CD1c-positive myeloid dendritic cell (primary cell): Measurements from ENCODE around the gene GNG14.
A peak's percentile ranks its signal among the peaks of the same experiment; 100 is the strongest.
"Not testable (repeated sequence)": the region's sequence is repeated elsewhere in the genome, so short reads cannot be mapped to it uniquely, and the experiment has no call there.

Experiments
- DNase-seq: peaks from one replicate; pipeline ENCODE4 v3.0.0-alpha.2; 2016; ENCODE audit errors: extremely low spot score

Gene GNG14

DNA sequence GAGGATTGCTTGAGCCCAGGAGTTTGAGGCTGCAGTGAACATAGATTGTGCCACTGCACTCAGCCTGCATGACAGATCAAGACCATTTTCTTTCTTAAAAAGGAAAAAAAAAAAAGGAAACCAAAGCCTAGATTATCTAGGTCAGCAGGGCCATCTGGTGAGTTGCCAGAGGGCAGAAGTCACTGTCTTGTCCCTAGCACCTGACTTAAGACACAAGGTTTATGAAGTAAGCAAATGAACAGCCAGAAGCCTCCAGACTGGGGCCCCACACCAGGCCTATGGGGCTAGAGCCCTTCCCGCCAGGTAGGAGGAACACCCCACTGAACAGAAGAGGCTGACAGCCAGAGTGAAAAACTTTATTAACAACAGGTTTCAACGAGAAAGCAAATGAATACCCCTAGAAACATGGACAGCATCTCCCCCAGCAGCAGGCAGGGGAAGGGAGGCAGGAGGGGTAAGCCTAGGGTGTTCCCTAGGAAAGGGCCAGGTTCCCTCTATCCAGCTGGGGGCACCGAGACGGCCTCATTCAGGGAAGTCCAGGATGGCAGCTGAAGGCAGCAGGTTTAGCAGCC, 20.0 kb upstream of the GNG14 start:
- no peak for DNase-seq

DNA sequence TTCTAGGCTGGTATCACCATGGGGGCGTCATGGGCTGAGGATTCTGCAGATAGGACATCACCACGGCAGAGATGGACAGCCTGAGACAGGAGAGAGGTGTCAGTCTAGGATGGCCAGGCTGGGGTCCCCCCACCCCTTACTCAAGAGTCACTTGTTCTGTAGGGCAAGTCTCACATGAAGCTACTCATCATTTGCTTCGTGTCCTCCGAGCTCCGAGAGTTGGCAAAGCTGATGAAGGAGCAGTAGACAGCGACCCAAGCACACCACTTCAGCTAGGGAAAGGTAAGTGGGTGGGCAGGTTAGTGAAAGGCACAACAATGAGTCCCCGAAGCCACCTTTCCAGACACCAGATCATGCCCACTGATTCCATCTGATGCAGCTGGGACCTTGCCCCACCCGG, 19.5 kb upstream of the GNG14 start:
- DNase-seq = no peak

DNA sequence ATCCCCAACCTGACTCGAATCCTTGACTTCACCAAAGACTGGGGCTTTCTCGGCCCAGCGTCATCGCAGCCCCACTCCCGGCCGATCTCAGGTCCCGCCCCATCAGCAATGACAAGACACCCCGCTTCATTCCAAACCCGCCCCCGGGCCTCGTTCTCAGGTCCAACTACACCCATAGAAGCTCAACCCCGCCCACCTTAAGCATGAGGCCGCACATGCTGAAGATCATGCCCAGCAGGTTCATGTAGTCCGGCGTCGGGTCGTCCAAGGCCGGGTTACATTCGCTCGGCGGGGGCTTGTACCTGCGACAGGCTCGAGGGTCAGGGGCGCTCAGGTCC, 18.9 kb upstream of the GNG14 start:
- peak; percentile 61 for DNase-seq

DNA sequence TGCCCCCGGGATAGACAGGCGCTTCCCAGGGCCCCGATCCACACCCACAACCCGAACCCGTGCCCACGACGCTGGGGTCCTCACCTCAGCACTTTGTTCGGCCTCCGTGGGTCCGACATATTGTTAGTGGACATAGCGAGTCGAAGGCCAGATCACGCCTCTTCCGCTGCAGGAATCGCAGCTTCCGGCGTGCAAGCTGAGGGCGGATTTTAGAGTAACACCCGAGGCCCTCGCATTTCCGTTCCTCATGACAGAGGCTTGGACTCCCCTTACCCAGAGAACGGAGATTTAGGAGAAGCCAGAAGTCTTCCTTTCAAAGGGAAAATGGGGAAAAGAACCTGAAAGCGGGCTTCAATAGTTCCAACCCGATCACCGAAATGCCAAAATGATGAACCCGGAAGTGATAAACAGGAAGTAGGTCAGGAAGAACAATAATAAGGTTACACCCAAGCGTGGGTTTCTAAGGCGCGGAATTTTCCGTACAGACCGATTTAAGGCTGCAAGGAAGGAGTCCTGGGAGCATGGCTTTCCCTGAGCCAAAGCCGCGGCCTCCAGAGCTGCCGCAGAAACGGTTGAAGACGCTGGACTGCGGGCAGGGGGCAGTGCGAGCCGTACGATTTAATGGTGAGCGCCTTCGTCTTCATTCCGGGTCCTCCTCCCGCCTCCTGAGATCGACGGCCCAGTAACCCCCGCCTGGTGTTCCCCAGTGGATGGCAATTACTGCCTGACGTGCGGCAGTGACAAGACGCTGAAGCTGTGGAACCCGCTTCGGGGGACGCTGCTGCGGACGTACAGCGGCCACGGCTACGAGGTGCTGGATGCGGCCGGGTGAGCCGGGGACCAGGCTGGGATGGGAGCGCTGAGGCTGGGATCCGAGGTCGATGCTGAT, 18.3 kb upstream of the GNG14 start:
- DNase-seq = peak; percentile 86

DNA sequence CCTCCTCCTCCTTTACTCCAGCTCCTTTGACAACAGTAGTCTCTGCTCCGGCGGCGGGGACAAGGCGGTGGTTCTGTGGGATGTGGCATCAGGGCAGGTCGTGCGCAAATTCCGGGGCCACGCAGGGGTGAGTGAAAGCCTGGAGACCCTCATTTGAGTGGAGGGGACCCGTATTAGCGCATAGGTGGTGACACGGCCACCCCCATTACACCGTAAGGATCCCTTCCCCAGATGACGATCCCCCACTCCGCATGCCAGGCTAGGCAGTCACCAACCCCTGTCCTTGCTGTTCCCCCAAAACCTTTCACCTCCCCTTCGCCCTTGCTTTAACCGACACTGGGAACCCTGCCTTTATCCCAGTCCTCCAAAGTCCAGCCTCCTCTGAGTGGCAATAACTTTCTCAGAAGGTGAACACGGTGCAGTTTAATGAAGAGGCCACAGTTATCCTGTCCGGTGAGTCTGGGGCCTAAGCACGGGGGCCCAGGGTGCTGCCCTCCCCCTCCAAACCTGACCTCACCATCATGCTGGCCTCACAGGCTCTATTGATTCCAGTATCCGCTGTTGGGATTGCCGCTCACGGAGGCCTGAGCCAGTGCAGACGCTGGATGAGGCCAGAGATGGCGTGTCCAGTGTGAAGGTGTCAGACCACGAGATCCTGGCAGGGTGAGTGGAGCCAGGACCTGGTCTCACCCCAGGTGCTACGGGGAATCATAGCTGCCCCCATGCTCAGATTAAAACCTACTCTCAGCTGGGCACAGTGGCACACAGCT, 17.5 kb upstream of the GNG14 start:
- no peak for DNase-seq

DNA sequence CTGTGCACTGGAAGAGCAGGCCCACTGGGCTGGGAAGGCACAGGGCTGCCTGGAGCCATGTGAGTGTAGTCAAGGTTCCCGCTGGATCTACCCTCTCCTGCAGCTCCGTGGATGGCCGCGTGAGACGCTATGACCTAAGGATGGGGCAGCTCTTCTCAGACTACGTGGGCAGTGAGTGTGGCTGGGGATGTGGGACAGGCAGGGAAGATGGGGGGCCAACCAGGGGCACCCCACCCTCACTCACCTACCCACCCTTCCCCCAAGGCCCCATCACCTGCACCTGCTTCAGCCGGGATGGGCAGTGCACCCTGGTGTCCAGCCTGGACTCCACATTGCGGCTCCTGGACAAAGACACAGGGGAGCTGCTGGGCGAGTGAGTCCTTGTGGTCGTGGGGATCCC, 15.1 kb upstream of the GNG14 start:
- no peak for DNase-seq

DNA sequence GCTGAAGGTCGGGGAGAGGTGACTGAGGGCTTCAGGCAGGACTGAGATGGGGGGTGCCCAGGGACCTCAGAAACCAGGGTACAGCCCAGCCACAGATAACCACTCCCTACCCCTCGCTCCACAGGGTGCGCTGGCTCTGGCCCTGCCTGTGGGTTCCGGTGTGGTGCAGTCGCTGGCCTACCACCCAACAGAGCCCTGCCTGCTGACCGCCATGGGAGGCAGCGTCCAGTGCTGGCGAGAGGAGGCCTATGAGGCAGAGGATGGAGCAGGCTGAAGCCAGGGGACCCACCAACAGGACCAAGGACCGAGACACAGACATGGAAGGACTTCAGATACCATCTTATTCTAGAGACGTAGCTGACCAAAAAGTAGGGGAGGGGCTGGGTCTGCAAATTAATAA, 12.4 kb upstream of the GNG14 start:
- no peak for DNase-seq

DNA sequence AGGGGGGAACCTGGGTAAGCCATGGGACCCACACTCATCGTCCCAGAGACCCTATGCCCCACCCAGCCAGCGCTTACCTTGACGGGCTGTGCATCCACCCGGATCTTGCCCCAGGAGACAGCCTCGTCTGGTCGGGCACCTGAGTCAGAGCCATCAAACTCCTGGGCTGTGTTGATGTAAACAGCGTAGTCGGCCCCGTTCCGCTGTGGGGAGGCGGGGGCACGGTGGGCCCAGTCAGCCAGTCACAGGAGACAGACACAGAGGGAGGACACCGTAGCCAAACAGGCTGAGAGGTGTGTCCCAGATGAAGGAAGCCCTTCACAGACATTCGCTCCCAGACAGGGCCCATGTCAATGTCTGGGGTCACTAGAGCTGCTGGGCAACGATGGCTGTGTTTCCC, 11.9 kb upstream of the GNG14 start:
- DNase-seq = no peak

DNA sequence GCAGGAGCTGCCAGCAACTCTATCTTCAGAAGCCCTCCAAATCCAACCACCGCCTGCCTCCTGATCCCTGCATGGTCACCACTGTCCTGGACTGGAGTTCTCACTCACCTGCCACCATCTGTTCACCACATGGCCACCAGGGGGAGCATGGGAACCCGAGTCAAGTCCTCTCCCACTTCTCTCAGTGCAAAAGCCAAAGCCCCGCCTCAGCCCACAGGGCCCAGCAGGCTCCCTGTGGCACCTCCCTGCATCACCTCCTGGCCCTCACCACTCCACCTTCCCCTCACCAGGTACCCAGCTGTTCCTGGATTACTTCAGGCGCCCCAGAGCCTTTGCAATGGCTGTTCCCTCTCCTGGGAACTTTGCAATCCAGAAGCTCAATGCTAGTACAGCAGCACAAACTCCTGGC, 11.4 kb upstream of the GNG14 start:
- peak; percentile 77 for DNase-seq

DNA sequence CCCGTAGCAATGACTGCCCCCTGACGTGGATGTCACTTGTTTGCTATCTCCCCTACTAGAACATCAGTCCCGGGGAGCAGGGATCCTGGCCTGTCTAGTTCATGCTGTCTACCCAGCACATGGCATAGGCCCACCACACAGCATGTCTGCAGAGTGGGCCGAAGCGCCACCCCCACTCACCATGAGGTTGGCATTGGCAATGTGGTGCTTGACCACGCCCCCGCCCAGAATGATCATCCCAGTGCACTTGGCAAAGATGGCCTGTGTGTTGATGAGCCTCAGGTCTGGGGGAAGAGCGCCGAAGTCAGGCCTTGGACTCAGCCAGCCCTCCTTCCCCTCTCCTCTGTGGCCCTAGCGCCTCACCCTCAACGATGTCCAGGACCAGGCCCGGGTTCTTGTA, 10.9 kb upstream of the GNG14 start:
- no peak for DNase-seq

DNA sequence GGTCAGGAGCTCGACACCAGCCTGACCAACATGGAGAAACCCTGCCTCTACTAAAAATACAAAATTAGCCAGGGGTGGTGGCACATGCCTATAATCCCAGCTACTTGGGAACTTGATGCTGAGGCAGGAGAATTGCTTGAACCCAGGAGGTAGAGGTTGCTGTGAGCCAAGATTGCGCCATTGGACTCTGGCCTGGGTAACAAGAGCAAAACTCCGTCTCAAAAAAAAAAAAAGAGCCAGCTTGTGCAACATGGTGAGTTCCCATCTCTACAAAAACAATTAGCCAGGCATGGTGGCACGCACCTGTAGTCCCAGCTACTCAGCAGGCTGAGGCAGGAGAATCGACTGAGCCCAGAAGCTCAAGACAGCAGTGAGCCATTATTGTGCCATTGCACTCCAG, 9.8 kb upstream of the GNG14 start:
- DNase-seq = not testable (repeated sequence)

DNA sequence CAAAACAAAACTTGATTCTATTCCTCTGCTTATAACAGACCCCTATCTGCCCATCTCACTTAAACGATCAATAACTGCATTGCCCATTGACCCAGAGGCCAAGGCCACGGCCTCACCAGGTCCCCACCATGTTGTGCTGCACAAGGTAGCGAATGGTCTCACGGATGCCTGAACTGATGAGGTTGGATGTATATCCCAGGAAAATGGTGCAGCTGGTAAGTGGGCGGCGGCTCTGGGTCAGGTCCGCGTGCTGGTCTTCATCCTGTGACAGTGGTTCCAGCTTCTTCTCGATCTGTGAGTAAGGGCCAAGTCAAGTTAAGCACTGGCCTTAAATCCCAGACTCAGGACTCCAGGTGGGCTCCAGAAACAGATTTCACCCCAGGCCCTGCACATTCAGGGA, 7.8 kb upstream of the GNG14 start:
- DNase-seq = no peak

DNA sequence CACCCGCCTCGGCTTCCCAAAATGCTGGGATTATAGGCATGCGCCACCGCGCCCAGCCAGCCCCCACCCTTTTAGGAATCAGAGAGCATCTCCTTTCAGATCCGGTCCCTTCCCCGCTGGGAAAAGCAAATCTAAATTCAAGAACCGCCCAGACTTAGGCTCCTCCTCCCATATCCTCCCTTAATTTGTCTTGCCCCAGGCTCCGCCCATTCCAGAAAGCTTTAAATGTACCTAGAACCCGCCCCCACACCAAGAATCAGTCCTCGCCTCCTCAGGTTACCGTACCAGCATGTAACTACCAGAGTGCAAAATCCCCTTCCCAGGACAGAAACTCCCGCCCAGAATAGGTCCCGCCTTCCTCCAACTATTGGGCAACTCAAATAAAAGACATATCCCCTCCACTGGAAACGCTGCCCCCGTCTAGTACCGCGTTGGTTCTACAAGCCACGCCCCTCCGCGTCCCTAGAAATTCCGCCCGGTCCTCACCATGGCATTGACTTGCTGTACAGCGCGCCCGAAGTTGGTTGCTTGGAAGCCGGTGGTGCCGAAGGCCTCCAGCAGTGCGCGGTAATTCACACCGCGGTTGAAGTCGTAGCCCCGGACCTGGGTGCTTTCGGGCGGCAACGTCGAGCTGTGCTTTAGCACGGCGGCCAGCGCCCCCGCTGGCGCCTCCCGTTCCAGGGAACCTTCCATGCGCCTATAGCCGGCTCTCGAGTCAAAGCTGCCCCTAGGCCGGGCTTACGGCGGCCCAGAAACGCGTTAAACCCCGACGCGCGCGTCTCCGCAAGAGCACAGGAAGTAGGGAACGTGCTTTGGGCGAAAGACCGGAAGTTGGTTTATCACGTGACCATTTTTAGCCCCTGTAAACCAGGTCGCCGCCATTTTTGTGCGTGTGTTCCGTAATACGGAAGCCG, 6.5 kb upstream of the GNG14 start, which contains the start of gene DHPS:
DHPS (minus strand) TSS at position 807 of the 914 bp plus-strand sequence; CDS start at position 693, 114 bp downstream.
- DNase-seq = peak; percentile 98

DNA sequence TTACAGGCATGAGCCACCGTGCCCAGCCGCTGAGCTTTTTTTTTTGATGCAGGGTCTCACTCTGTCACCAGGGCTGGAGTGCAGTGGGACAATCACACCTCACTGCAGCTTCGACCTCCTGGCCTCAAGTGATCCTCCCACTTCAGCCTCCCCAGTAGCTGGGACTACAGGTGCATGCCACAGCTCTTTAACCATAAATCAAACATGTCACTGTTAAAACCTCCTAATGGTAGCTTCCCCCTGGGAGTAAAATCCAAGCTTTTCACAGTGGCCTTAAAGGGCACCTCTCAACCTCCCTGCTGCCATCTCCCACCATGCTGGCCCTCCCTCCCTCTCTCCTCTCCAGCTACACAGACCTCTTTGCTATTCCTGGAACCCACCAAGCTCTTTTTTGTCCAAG, 2.0 kb upstream of the GNG14 start:
- no peak for DNase-seq

DNA sequence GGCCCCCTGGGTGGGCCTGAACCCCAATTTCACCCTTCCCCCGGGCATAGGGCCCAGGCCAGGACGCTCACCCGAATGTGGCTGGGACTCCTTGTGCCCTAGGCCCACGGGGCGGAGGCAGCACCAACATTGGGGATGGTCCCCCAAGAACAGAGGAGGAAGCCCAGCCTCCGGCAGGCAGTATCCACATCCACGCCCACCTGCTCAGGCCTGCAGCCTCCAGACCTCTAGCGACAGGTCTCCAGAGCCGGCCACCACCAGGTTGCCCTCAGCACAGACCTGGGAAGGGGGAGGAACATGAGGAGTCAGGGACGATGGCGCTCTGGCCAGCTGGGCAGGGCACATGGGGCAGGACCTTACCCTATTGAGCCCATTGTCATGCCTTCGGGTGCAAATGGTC, 1.2 kb downstream of the GNG14 start:
- no peak for DNase-seq

DNA sequence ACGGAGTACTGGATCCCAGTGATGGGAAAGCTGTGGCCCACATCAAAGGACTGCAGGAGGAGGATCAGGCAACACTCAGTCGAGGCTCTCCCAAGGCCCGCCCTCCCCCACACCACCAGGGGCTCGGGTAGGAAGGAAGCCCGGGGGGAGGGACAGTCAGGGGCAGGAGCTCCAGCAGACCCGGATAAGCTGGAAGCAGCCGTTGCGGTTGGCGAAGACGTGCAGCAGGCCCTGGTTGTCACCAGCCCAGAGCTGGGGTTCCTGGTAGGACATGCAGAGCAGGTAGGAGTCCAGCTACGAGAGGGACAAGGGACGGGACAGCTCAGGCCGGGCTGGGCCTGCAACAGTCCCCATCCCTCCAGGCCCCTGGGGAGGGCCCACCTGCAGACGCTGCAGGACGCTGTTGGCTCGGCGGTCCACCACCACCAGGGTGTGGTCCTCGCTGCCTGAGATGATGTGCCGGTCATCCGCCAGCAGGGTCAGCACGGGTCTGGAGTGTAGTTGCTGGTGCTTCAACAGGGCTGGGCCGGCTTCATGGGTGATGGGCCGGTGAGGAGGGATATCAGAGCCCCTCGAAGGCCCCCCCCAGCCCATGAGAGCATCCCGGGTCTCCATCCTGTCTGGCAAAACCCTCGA, 1.9 kb downstream of the GNG14 start:
- DNase-seq = no peak

DNA sequence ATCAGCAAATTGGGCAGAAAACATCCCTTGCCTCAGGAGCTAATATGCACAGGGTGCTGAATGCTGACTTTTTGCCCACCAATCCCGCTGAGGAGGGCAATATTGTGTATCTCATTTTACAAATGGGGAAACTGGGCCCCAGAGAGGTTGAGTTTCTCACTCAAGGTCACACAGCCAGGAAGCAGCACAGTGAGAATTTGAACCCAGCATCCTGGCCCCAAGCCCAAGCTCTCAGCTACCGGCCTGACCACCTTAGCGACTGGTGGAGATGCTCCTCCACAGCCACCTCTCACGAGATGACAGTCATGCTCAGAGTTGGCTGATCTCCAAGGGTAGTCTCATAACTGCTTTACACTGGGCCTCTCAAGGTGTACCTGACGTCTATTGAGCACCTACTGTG, 5.2 kb downstream of the GNG14 start:
- no peak for DNase-seq

DNA sequence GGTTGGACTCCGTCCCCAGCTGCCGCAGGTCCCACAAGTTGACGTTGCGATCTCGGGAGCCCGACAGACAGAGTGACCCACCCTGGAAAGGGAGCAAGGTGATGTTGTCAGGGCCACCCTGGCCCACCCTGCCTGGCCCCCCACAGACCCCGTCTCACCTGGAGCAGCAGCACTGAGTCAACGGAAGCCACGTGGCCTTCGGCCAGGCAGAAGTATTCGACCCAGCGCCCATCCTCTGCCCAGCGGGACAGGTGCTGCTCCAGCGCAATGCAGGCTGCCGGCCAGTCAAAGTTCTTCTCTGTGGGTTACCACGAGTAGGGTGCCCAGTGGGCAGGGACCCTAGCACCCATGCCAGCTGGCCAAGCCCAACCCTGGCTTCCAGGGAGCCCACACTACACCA, 6.8 kb downstream of the GNG14 start:
- DNase-seq = no peak

DNA sequence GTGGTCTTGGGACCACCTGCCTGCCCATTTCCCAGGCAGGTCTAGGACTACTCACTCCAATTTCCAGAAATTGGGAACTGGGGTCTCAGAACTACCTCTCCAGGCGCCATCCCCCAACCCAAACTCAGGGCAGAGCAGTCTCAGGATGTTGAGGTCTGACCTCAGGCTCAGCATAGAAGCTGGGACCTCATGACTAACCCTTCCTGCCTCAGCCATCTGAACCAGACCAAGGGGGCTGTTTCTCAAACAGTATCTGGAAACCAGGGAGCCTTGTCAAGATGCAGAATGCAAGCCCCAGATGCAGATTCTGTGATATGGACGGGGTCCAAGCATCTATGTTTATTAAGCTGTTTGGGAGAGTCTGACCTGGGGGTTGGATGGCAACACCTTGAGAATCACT, 7.3 kb downstream of the GNG14 start:
- DNase-seq = no peak

DNA sequence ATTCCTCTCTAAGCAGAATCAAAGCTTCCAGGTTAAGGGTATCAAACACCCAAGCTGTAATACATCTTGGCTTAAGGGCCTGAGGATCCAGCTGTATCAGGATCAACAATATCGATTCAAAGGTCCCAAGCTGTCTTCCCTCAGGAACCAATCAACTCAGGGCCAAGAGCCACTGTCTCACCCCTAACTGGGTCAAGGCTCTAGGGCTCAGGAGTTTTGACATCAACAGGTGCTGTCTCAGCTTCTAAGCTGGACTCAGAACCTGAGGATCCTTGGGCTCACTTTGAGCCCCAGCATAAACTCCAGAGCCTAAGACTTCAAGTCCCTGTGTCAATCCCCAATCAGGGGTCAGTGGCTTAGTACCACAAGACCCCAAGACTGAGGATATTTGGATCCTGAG, 7.7 kb downstream of the GNG14 start:
- DNase-seq = no peak

DNA sequence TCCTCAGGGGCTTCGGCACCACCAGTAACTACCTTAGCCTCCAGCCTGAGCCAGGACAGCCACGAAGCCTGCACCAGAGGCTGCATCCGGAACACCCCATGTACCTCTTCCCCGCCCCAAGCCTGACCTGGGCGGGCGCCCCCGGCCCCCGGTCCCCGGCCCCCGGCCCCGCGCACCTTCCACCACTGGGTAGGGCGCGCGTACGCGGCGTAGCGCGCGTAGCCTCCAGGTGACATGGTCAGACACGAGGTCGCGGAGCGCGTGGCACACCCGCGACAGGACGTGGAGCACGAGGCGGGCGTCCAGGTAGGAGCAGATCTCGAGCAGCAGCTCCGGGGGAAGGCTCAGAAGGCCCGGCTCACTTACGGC, 8.2 kb downstream of the GNG14 start:
- DNase-seq = no peak
